ENCODE data around the gene CHST6.

DNA sequence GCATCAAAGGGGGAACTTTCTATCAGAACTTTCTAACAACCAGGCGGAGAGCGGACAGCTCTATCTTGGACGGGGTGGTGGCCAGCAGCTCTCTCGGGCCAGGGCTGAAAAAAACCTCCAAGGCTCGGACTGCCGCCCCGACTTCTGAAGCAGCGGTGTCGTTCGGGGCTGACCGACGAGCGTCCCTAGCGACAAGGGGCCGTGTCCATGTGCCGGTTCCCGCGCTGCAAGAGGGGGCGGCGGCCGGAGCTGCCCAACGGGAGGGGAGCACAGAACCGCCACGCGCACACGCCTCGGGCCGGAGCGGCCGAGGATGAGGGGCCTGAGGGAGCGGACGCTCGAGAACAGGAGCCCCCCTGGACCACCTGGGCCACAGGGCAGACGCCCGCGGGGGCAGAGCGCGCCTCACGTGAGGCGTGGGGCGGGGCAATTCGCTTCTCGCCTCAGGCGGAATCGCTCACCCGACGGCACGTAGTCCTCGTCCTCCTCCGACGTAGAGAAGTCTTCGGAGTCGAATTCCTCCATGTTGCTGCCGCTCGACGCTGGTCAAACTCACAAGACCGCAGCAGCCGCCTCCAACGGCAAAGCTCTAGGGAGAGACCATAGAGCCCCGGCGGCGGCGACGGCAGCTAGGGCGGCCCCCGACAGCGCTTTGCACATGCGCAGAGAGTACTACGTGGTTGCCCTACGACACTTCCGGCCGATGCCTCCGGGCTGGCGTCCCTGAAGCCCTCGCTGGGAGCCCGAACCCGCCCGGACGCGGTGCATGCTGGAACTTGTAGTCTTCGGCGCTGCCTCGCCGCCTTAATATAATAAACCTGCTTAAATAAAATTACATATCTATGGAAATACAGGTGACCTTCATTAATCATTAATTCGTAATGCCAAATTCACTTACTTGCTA is 62.2 kb downstream of the CHST6 start, which contains the start of gene CFDP1:
- TF ChIP-seq, protein P1, sequence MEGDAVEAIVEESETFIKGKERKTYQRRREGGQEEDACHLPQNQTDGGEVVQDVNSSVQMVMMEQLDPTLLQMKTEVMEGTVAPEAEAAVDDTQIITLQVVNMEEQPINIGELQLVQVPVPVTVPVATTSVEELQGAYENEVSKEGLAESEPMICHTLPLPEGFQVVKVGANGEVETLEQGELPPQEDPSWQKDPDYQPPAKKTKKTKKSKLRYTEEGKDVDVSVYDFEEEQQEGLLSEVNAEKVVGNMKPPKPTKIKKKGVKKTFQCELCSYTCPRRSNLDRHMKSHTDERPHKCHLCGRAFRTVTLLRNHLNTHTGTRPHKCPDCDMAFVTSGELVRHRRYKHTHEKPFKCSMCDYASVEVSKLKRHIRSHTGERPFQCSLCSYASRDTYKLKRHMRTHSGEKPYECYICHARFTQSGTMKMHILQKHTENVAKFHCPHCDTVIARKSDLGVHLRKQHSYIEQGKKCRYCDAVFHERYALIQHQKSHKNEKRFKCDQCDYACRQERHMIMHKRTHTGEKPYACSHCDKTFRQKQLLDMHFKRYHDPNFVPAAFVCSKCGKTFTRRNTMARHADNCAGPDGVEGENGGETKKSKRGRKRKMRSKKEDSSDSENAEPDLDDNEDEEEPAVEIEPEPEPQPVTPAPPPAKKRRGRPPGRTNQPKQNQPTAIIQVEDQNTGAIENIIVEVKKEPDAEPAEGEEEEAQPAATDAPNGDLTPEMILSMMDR (IDR thresholded peaks at IDR 0.05; ENCODE audit: low read depth, low read length, poor library complexity, severe bottlenecking): no peak
- no peak for TF ChIP-seq EZH2phosphoT487 (IDR thresholded peaks at IDR 0.05; ENCODE audit: borderline replicate concordance, low read length)
